T-cell (primary cell): ENCODE measurements around the gene HSP90B1. TPM values are rescaled to one million over a fixed set of nuclear protein-coding genes. Genes with fewer than 3 reads are reported as not detected.

ENCODE experiments used
- ATAC-seq, 4 experiments: fragments of 200-7000 bp in 3 of 4; fragments of 150-1000 bp in 1 of 4; cut with Tn5 transposase; replicated peaks in 1 of 4; 1 replicate in 3 of 4; 2 replicates in 1 of 4; pipeline ENCODE4 v1.10.0; 2021; ENCODE audit warnings: moderate library complexity in 3 of 4, mild to moderate bottlenecking in 2 of 4, moderate number of reproducible peaks in 1 of 4
- CTCF ChIA-PET, 2 donors: fragments of 300-600 bp; sonication (Branson Sonifier 250); formaldehyde crosslinking; loops; one replicate each; lab custom pipeline; 2022; ENCODE audit warnings: antibody characterized with exemption in 2 of 2; lab: Charles Lee
- POLR2A ChIA-PET, 2 donors: fragments of 300-600 bp; sonication (Branson Sonifier 250); formaldehyde crosslinking; loops; one replicate each; lab custom pipeline; 2022; ENCODE audit warnings: antibody characterized with exemption in 2 of 2; lab: Charles Lee
- DNase-seq, 35 experiments: peaks; one replicate each; pipeline versions ENCODE4 v3.0.0 to v3.0.0-alpha.2; 2013 to 2023
- H3K27ac ChIP-seq: one replicate; pipeline ENCODE4 v1.5.1; 2013; ENCODE audit warnings: low read length
- H3K27me3 ChIP-seq, 2 experiments: replicated peaks in 1 of 2; 1 replicate in 1 of 2; 2 replicates in 1 of 2; pipeline versions ENCODE4 v1.6.1 to v1.7.0; 2013; ENCODE audit warnings: low read length in 1 of 2, mixed read lengths in 1 of 2; ENCODE audit not compliant: control insufficient read depth in 2 of 2, insufficient read depth in 2 of 2; ENCODE audit errors: extremely low read depth in 1 of 2
- H3K36me3 ChIP-seq, 2 donors: 1 replicate in 1 of 2; 2 replicates in 1 of 2; pipeline versions ENCODE4 v1.6.1 to v1.7.0; 2013; ENCODE audit warnings: low read length in 1 of 2; ENCODE audit not compliant: control insufficient read depth in 2 of 2, insufficient read depth in 1 of 2; ENCODE audit errors: extremely low read depth in 1 of 2
- H3K4me1 ChIP-seq, 2 experiments: 1 replicate in 1 of 2; 2 replicates in 1 of 2; pipeline versions ENCODE4 v1.6.1 to v1.7.0; 2013; ENCODE audit warnings: low read length in 2 of 2, mixed read lengths in 1 of 2; ENCODE audit not compliant: insufficient read depth in 2 of 2, control insufficient read depth in 1 of 2; ENCODE audit errors: extremely low read depth in 1 of 2
- H3K4me3 ChIP-seq, 2 donors: 1 replicate in 1 of 2; 2 replicates in 1 of 2; pipeline versions ENCODE4 v1.5.1 to v1.7.0; 2013; ENCODE audit warnings: mild to moderate bottlenecking in 2 of 2, low read length in 1 of 2, moderate library complexity in 1 of 2; ENCODE audit not compliant: control insufficient read depth in 1 of 2; ENCODE audit errors: extremely low read depth in 1 of 2
- H3K9me3 ChIP-seq: 2 replicates; pipeline ENCODE4 v1.7.0; 2013
- H3K27ac Mint-ChIP-seq, 2 donors: one replicate each; pipeline ENCODE4 v1.8.0; 2020 to 2021; ENCODE audit warnings: mild to moderate bottlenecking in 2 of 2, mixed read lengths in 2 of 2
- H3K27me3 Mint-ChIP-seq, 2 donors: one replicate each; pipeline ENCODE4 v1.8.0; 2021 to 2022; ENCODE audit warnings: mixed read lengths in 2 of 2
- H3K36me3 Mint-ChIP-seq: one replicate; pipeline ENCODE4 v1.8.0; 2021; ENCODE audit warnings: mixed read lengths
- H3K4me1 Mint-ChIP-seq, 3 donors: one replicate each; pipeline ENCODE4 v1.8.0; 2020 to 2022; ENCODE audit warnings: mixed read lengths in 3 of 3, mild to moderate bottlenecking in 1 of 3
- H3K4me3 Mint-ChIP-seq, 3 donors: one replicate each; pipeline ENCODE4 v1.8.0; 2020 to 2022; ENCODE audit warnings: mild to moderate bottlenecking in 3 of 3, mixed read lengths in 3 of 3, moderate library complexity in 3 of 3
- H3K9me3 Mint-ChIP-seq, 3 donors: one replicate each; pipeline ENCODE4 v1.8.0; 2020 to 2022; ENCODE audit warnings: mixed read lengths in 3 of 3
- WGBS: methylation state at CpG from one replicate; pipeline ENCODE4 v1.1.5; 2013; ENCODE audit warnings: missing lambda C conversion rate; ENCODE audit not compliant: insufficient coverage; 5-methylcytosine and 5-hydroxymethylcytosine counted together
- total RNA-seq, 35 experiments: library from RNA in 6 of 35; stranded (reverse) in 6 of 35; fragments of 120-200 nt in 1 of 35; gene quantifications; one replicate each; pipeline versions ENCODE4 v1.2.1 to v1.2.4 and lab custom pipeline; 2013 to 2026

HSP90B1 gene
- total RNA-seq: 100 to 1,000 TPM; 240 to 310 (median 290) TPM
- total RNA-seq (2013): 315 TPM
- 365 to 920 (median 486) reads per million in 29 experiments for total RNA-seq (lab: John Stamatoyannopoulos, UW)

DNA sequence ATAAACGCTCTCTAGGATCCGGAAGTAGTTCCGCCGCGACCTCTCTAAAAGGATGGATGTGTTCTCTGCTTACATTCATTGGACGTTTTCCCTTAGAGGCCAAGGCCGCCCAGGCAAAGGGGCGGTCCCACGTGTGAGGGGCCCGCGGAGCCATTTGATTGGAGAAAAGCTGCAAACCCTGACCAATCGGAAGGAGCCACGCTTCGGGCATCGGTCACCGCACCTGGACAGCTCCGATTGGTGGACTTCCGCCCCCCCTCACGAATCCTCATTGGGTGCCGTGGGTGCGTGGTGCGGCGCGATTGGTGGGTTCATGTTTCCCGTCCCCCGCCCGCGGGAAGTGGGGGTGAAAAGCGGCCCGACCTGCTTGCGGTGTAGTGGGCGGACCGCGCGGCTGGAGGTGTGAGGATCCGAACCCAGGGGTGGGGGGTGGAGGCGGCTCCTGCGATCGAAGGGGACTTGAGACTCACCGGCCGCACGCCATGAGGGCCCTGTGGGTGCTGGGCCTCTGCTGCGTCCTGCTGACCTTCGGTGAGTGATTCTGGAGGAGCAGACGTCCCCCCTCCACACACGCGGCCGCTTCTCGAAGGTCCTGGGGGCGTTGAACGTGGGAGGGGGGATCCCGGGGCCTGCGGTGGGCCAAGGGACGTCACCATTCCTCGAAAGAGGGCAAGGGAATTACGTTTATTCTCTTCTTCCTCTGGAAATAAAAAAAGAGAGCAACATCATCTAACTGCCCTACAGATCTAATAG, at the start of gene HSP90B1:
HSP90B1 (plus strand) TSS at position 377 of the 753 bp plus-strand sequence; CDS start at position 483, 106 bp downstream.
- H3K4me3 ChIP-seq: peak within 1 kb of the TSS; percentile 71 to 90
- H3K4me1 ChIP-seq: peaks cover 23 to 45% of the 10 kb centered on the region in 2 experiments
- Mint-ChIP-seq H3K36me3 (peaks cover 24% of the 10 kb centered on the region), H3K4me3 (peak within 1 kb of the TSS; percentile 81 to 97 (median 87)), H3K9me3 (no peaks in the 10 kb centered on the region), H3K27ac (peak within 1 kb of the TSS; percentile 100), H3K4me1 (peaks cover 61 to 64% (median 63%) of the 10 kb centered on the region in 3 donors), H3K27me3 (no peaks in the 10 kb centered on the region)
- no peaks in the 10 kb centered on the region for H3K27me3 ChIP-seq
- DNase-seq (peak; percentile 98 to 100 (median 99)), ATAC-seq (peak; percentile 77 to 82 (median 80))
- no peaks in the 10 kb centered on the region for H3K9me3 ChIP-seq
- ChIA-PET POLR2A (interaction anchor here (0.5 to 3.4 kb wide), 19 partner anchors 10 to 1432 kb away, joined by 3 to 54 read pairs (median 4); partner anchors contain the start of genes TDG (in 2 of the 2) and NFYB (in 1 of the 2)), CTCF (interaction anchor here (0.9 to 3.4 kb wide), 10 partner anchors 23 to 207 kb away, joined by 3 to 23 read pairs (median 5); partner anchors contain the start of genes NFYB (in 1 of the 2), NT5DC3 (in 1 of the 2) and TDG (in 1 of the 2))
- peaks cover 0 to 30% of the 10 kb centered on the region in 2 donors for H3K36me3 ChIP-seq
- H3K27ac ChIP-seq: peak within 1 kb of the TSS; percentile 97
- 1% methylated on average over 14 of the region's 56 CpGs for WGBS

- DNase-seq: no peak
- Histone ChIP-seq H3K9me3 (no peaks in the 10 kb centered on the region), H3K27ac (no peak overlapping the region), H3K4me3 (no peak overlapping the region), H3K4me1 (peaks cover 4 to 9% of the 10 kb centered on the region in 2 experiments), H3K27me3 (no peaks in the 10 kb centered on the region), H3K36me3 (no peaks in the 10 kb centered on the region)
- Mint-ChIP-seq H3K4me1 (peaks cover 11 to 27% (median 21%) of the 10 kb centered on the region in 3 donors), H3K36me3 (no peaks in the 10 kb centered on the region), H3K9me3 (no peaks in the 10 kb centered on the region), H3K4me3 (no peak overlapping the region), H3K27me3 (no peaks in the 10 kb centered on the region), H3K27ac (peak overlapping the region in 1 of 2 donors; percentile 26)
- ChIA-PET POLR2A (interaction anchor here in 1 of 2 donors (0.8 kb wide), 1 partner anchor 49 kb away, joined by 3 read pairs; no protein-coding TSS in a partner anchor), CTCF (interaction anchor here in 1 of 2 donors (0.8 kb wide), 1 partner anchor 14 kb away, joined by 3 read pairs; no protein-coding TSS in a partner anchor)
- WGBS: 92% methylated on average over 2 of the region's 2 CpGs
- no peak for ATAC-seq
These were observed 48.9 kb upstream of the HSP90B1 start for GRCh38 chr12:103881261-103881660.

DNA sequence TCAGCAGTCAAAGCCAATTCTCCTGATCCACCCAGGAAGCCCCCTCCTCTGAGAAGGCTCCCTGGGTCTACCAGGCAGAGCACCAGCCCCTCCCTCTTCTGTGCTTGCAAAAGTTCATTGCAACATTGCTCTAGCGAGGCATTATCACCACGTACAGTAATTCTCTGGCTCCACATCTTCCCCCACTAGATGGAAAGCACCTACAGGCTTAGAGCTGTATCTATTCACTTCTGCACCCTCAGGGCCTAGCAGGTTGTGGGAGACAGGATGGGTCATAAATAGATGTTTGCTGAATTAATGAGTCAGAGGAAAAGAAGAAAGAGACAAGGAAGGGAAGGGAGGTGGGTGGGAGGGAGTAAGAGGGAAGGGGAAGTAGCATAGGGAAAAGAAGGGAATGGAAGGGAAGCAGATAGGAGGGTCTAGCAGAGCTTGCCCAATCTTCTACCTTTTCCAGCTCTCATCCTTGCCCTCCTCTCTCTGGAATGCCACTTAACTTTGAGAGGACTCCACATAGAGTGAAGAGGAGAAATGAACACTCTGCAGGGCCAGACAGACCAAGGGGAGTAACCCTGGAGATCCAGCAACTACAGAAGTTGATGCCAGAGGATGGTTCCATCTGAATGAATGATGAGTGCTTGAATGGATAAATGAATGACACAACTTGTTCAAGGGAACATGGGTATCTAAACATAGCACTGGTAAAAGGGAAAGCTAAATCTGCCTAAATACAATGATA, 47.2 kb upstream of the HSP90B1 start:
- no peak for ATAC-seq
- H3K4me1 ChIP-seq: peaks cover 4 to 8% of the 10 kb centered on the region in 2 experiments
- DNase-seq: no peak
- WGBS: no CpG with 5 or more reads among the region's 2 CpGs
- H3K4me3 ChIP-seq: no peak overlapping the region
- no peaks in the 10 kb centered on the region for H3K9me3 Mint-ChIP-seq
- H3K27ac ChIP-seq: no peak overlapping the region
- no peaks in the 10 kb centered on the region for H3K36me3 Mint-ChIP-seq
- POLR2A ChIA-PET: interaction anchor here in 1 of 2 donors (1.1 kb wide), 1 partner anchor 228 kb away, joined by 3 read pairs; no protein-coding TSS in a partner anchor
- no peaks in the 10 kb centered on the region for H3K36me3 ChIP-seq
- no peaks in the 10 kb centered on the region for H3K27me3 Mint-ChIP-seq
- CTCF ChIA-PET: interaction anchor here (0.6 to 2.2 kb wide), 4 partner anchors 45 to 1232 kb away, joined by 4 to 19 read pairs (median 6); no protein-coding TSS in a partner anchor
- peaks cover 11 to 21% (median 21%) of the 10 kb centered on the region in 3 donors for H3K4me1 Mint-ChIP-seq
- H3K9me3 ChIP-seq: no peaks in the 10 kb centered on the region
- no peaks in the 10 kb centered on the region for H3K27me3 ChIP-seq
- H3K27ac Mint-ChIP-seq: no peak overlapping the region
- H3K4me3 Mint-ChIP-seq: no peak overlapping the region

- no peak overlapping the region for H3K27ac ChIP-seq
- CTCF ChIA-PET: interaction anchor here (0.6 to 2.2 kb wide), 11 partner anchors 18 to 227 kb away, joined by 3 to 19 read pairs (median 4); partner anchors contain the start of gene TDG (in 1 of the 2)
- no peaks in the 10 kb centered on the region for H3K27me3 ChIP-seq
- no peaks in the 10 kb centered on the region for H3K9me3 Mint-ChIP-seq
- H3K9me3 ChIP-seq: no peaks in the 10 kb centered on the region
- POLR2A ChIA-PET: interaction anchor here in 1 of 2 donors (0.6 to 1.1 kb wide), 2 partner anchors 81 to 227 kb away, joined by 3 read pairs; partner anchors contain the start of gene TDG
- H3K4me3 ChIP-seq: no peak overlapping the region
- no peak overlapping the region for H3K27ac Mint-ChIP-seq
- H3K36me3 Mint-ChIP-seq: no peaks in the 10 kb centered on the region
- DNase-seq: no peak
- peaks cover 3 to 4% of the 10 kb centered on the region in 2 experiments for H3K4me1 ChIP-seq
- no peaks in the 10 kb centered on the region for H3K36me3 ChIP-seq
- H3K4me1 Mint-ChIP-seq: peaks cover 10 to 20% (median 19%) of the 10 kb centered on the region in 3 donors
- no CpG with 5 or more reads among the region's 2 CpGs for WGBS
- no peak overlapping the region for H3K4me3 Mint-ChIP-seq
- H3K27me3 Mint-ChIP-seq: no peaks in the 10 kb centered on the region
- ATAC-seq: no peak
These were observed 46.3 kb upstream of the HSP90B1 start for GRCh38 chr12:103883908-103884307.

GRCh38 chr12:103884316-103884715, 45.9 kb upstream of the HSP90B1 start:
- no peaks in the 10 kb centered on the region for H3K9me3 ChIP-seq
- peaks cover 3 to 4% of the 10 kb centered on the region in 2 experiments for H3K4me1 ChIP-seq
- H3K27ac ChIP-seq: no peak overlapping the region
- H3K9me3 Mint-ChIP-seq: no peaks in the 10 kb centered on the region
- peak in 3 of 4 experiments; percentile 51 to 70 (median 60) for ATAC-seq
- no peaks in the 10 kb centered on the region for H3K36me3 Mint-ChIP-seq
- H3K27me3 ChIP-seq: no peaks in the 10 kb centered on the region
- H3K4me3 ChIP-seq: no peak overlapping the region
- H3K4me1 Mint-ChIP-seq: peaks cover 7 to 18% (median 18%) of the 10 kb centered on the region in 3 donors
- no peaks in the 10 kb centered on the region for H3K36me3 ChIP-seq
- POLR2A ChIA-PET: interaction anchor here in 1 of 2 donors (0.6 kb wide), 1 partner anchor 81 kb away, joined by 3 read pairs; the partner anchor contains the start of gene TDG
- peak overlapping the region in 1 of 2 donors; percentile 1 for H3K27ac Mint-ChIP-seq
- DNase-seq: peak; percentile 13 to 71 (median 41)
- H3K27me3 Mint-ChIP-seq: no peaks in the 10 kb centered on the region
- CTCF ChIA-PET: interaction anchor here (0.6 to 2.2 kb wide), 11 partner anchors 18 to 226 kb away, joined by 3 to 19 read pairs (median 4); partner anchors contain the start of gene TDG (in 1 of the 2)
- H3K4me3 Mint-ChIP-seq: no peak overlapping the region
- no CpG with 5 or more reads among the region's 4 CpGs for WGBS
